ENCODE results near the gene MAGI3.

The MAGI3 gene

GRCh38 chr1:113388621-113389358 is 1.5 kb upstream of the MAGI3 start:
- no peaks in the 10 kb centered on the region for H3K9me3 ChIP-seq (ENCODE audit: control insufficient read depth, insufficient read depth, low read length)
- H3K4me1 ChIP-seq (ENCODE audit: control insufficient read depth, insufficient read depth, low read length) = peaks cover 7% of the 10 kb centered on the region
- H3K27me3 ChIP-seq (ENCODE audit: control insufficient read depth, insufficient read depth, low read length) = peaks cover 13% of the 10 kb centered on the region
- H3K9ac ChIP-seq (ENCODE audit: low read depth, low read length) = no peak overlapping the region
- H3K4me3 ChIP-seq (ENCODE audit: low read depth, low read length) = peak overlapping the region; percentile 82
- H3K36me3 ChIP-seq (ENCODE audit: control insufficient read depth, insufficient read depth, low read length) = no peaks in the 10 kb centered on the region

DNA sequence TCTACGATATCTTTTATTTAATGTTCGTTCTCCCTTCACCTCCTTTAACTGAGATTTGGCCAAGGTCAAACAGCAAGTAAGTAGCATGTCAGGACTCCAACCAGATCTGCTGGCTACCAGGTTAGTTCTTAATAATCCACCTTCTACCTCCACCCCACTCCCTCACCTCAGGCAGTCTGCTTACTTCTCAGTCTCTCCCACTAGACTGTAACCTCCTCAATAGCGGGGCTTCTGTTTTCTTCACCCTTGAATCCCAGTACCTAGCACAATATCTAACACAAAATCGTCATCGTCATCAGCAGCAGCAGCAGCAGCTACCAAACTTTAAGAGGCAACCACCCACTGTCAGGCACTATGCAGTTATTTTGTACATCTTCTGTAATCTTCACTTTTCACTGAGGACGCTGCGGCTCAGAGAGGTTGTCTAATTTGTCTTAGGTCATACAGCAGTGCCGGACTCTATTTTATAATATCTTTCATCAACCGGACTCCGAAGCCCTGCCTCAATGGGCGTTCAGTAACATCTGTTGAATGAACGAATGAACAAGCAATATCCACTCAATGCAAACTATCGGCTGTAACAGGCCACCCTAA is 859 bp upstream of the MAGI3 start:
- H3K4me1 ChIP-seq (ENCODE audit: control insufficient read depth, insufficient read depth, low read length) = peaks cover 7% of the 10 kb centered on the region
- peak overlapping the region; percentile 19 for H3K9ac ChIP-seq (ENCODE audit: low read depth, low read length)
- H3K9me3 ChIP-seq (ENCODE audit: control insufficient read depth, insufficient read depth, low read length) = no peaks in the 10 kb centered on the region
- no peaks in the 10 kb centered on the region for H3K36me3 ChIP-seq (ENCODE audit: control insufficient read depth, insufficient read depth, low read length)
- peaks cover 13% of the 10 kb centered on the region for H3K27me3 ChIP-seq (ENCODE audit: control insufficient read depth, insufficient read depth, low read length)
- H3K4me3 ChIP-seq (ENCODE audit: low read depth, low read length) = peak overlapping the region; percentile 82

GRCh38 chr1:113390871-113391648 is 745 bp downstream of the MAGI3 start:
- peak overlapping the region; percentile 51 for H3K9ac ChIP-seq (ENCODE audit: low read depth, low read length)
- H3K36me3 ChIP-seq (ENCODE audit: control insufficient read depth, insufficient read depth, low read length) = no peaks in the 10 kb centered on the region

DNA sequence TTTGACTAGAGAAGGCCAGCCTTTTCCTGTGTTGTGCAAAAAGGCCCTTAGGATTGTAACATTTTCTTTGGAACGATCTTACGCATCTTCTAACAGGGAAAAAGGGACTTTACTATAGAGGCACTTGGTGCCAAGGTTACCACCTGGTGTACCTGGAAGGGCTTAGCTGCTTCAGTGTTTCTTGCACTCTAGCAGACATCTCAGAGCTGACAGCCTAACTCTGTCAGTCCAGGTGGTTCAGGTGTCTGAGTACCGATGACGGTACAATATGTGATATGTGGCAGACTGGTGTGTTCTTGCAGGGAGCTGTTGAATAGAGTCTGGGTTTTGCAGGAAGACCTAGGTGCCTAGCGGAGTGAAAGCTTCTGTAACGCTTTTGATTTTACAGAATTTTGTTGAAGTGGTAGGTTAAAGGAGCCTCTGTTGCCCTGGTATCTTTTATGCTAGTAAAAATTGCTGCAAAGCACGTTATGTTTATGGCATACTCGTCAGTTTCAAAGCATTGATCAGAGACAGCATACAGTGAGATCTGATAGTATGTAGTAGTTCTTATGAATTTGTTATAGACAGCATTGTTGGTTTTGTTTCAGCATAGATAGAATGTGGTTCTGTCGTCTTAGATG is 1.4 kb downstream of the MAGI3 start:
- no peaks in the 10 kb centered on the region for H3K36me3 ChIP-seq (ENCODE audit: control insufficient read depth, insufficient read depth, low read length)
- no peaks in the 10 kb centered on the region for H3K9me3 ChIP-seq (ENCODE audit: control insufficient read depth, insufficient read depth, low read length)
- no peak overlapping the region for H3K9ac ChIP-seq (ENCODE audit: low read depth, low read length)
- peaks cover 7% of the 10 kb centered on the region for H3K4me1 ChIP-seq (ENCODE audit: control insufficient read depth, insufficient read depth, low read length)
- peak overlapping the region; percentile 67 for H3K4me3 ChIP-seq (ENCODE audit: low read depth, low read length)
- H3K27me3 ChIP-seq (ENCODE audit: control insufficient read depth, insufficient read depth, low read length) = peaks cover 13% of the 10 kb centered on the region

More at GRCh38 chr1:113390871-113391648, 745 bp downstream of the MAGI3 start:
- no peaks in the 10 kb centered on the region for H3K9me3 ChIP-seq (ENCODE audit: control insufficient read depth, insufficient read depth, low read length)
- H3K27me3 ChIP-seq (ENCODE audit: control insufficient read depth, insufficient read depth, low read length) = peaks cover 13% of the 10 kb centered on the region
- peaks cover 7% of the 10 kb centered on the region for H3K4me1 ChIP-seq (ENCODE audit: control insufficient read depth, insufficient read depth, low read length)
- H3K4me3 ChIP-seq (ENCODE audit: low read depth, low read length) = peak overlapping the region; percentile 67

- Histone ChIP-seq H3K27me3 (ENCODE audit: control insufficient read depth, insufficient read depth, low read length) (peaks cover 13% of the 10 kb centered on the region), H3K9me3 (ENCODE audit: control insufficient read depth, insufficient read depth, low read length) (no peaks in the 10 kb centered on the region), H3K36me3 (ENCODE audit: control insufficient read depth, insufficient read depth, low read length) (no peaks in the 10 kb centered on the region), H3K4me1 (ENCODE audit: control insufficient read depth, insufficient read depth, low read length) (peaks cover 7% of the 10 kb centered on the region), H3K9ac (ENCODE audit: low read depth, low read length) (no peak overlapping the region), H3K4me3 (ENCODE audit: low read depth, low read length) (no peak overlapping the region)
Measured at GRCh38 chr1:113392541-113393128, 2.3 kb downstream of the MAGI3 start.

DNA sequence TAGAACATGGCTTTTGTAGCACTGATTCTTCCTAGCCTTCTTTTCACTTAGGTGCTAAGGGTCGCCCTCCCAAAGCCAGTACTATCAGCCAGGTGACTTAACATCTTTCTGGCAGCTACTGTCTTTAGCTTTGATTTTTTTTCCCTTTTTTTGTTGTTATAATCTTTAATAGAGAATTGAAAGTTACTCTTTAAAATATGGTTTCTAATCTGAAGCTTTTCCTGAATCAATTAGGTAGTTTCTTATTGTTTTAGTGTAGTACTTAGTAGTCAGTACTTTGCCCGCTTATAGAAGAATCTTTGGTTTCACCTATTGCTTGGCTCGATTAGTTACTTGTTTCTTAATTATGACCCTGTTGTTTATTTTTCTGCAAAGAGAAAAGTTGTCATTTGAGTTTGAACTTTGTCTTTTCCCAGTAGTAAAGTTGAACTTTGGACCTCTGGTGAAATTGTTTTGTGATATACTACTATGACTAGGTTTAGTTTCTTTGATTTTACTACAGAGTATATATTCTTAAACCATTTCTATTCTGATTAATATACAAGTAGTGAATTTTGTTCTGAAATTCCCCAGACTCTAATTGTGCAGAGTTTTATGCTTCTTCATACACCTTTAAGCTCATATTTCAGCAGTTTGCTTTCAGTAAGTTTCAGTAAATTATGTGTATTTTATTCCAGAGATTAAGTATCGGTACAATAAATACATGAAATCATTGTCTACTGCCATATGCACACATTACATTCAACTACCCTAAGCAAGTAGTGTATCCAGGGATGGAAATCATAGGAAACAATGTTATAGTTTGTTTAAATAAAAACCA is 3.9 kb downstream of the MAGI3 start:
- Histone ChIP-seq H3K4me3 (ENCODE audit: low read depth, low read length) (no peak overlapping the region), H3K9me3 (ENCODE audit: control insufficient read depth, insufficient read depth, low read length) (no peaks in the 10 kb centered on the region), H3K27me3 (ENCODE audit: control insufficient read depth, insufficient read depth, low read length) (peaks cover 13% of the 10 kb centered on the region), H3K4me1 (ENCODE audit: control insufficient read depth, insufficient read depth, low read length) (peaks cover 2% of the 10 kb centered on the region), H3K36me3 (ENCODE audit: control insufficient read depth, insufficient read depth, low read length) (no peaks in the 10 kb centered on the region), H3K9ac (ENCODE audit: low read depth, low read length) (no peak overlapping the region)

GRCh38 chr1:113394863-113395259 is 4.5 kb downstream of the MAGI3 start:
- H3K36me3 ChIP-seq (ENCODE audit: control insufficient read depth, insufficient read depth, low read length) = no peaks in the 10 kb centered on the region
- no peaks in the 10 kb centered on the region for H3K4me1 ChIP-seq (ENCODE audit: control insufficient read depth, insufficient read depth, low read length)
- H3K27me3 ChIP-seq (ENCODE audit: control insufficient read depth, insufficient read depth, low read length) = peaks cover 13% of the 10 kb centered on the region
- H3K9me3 ChIP-seq (ENCODE audit: control insufficient read depth, insufficient read depth, low read length) = no peaks in the 10 kb centered on the region
- H3K9ac ChIP-seq (ENCODE audit: low read depth, low read length) = no peak overlapping the region
- no peak overlapping the region for H3K4me3 ChIP-seq (ENCODE audit: low read depth, low read length)

GRCh38 chr1:113396102-113396501 is 5.8 kb downstream of the MAGI3 start:
- Histone ChIP-seq H3K36me3 (ENCODE audit: control insufficient read depth, insufficient read depth, low read length) (no peaks in the 10 kb centered on the region), H3K4me3 (ENCODE audit: low read depth, low read length) (no peak overlapping the region), H3K9me3 (ENCODE audit: control insufficient read depth, insufficient read depth, low read length) (no peaks in the 10 kb centered on the region), H3K27me3 (ENCODE audit: control insufficient read depth, insufficient read depth, low read length) (peaks cover 13% of the 10 kb centered on the region), H3K4me1 (ENCODE audit: control insufficient read depth, insufficient read depth, low read length) (no peaks in the 10 kb centered on the region), H3K9ac (ENCODE audit: low read depth, low read length) (no peak overlapping the region)

DNA sequence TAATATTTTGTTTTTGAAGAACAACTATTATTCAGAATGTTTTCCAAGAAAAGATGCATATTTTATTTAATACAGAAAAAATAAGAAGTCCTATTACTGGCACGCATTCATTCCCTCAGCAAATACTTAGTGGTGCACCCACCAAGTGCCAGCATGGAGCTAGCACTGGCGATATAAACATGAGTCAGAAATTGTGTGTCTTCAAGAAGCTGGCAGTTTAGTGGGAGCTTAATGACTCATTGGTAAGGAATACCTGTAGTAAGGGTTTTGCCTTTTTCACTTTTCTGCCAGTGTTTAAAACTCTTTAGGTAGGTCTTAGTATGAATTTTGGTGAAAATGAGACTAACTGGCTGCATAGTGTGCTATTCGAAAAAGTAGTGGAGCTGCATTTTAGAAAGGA is 6.3 kb downstream of the MAGI3 start:
- Histone ChIP-seq H3K4me3 (ENCODE audit: low read depth, low read length) (no peak overlapping the region), H3K4me1 (ENCODE audit: control insufficient read depth, insufficient read depth, low read length) (no peaks in the 10 kb centered on the region), H3K9me3 (ENCODE audit: control insufficient read depth, insufficient read depth, low read length) (no peaks in the 10 kb centered on the region), H3K36me3 (ENCODE audit: control insufficient read depth, insufficient read depth, low read length) (no peaks in the 10 kb centered on the region), H3K9ac (ENCODE audit: low read depth, low read length) (no peak overlapping the region), H3K27me3 (ENCODE audit: control insufficient read depth, insufficient read depth, low read length) (peaks cover 12% of the 10 kb centered on the region)

DNA sequence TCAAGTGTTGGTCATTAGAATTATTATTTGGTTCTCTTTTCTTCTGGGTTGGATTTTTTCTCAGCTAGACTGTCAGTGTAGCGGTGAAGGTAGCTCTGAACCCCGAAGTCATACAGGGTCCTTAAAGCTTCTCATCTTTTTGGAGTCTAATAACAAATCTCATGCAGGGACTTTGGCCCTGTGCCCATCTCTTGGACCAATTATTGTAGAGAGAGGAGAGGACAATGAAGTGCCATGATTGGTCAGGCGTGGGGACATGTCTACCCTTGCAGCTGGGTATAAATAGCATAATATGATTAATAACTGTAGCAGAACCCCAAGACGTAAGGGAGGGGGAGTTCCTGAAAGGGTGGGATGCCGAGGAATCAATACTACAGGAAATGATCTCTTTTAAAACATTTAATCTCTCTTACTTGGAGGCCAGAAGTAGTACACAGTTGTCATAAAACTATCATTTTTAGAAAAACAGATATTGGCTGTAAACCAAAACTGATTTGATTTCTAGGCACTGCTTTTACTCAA is 8.8 kb downstream of the MAGI3 start:
- no peaks in the 10 kb centered on the region for H3K36me3 ChIP-seq (ENCODE audit: control insufficient read depth, insufficient read depth, low read length)
- no peaks in the 10 kb centered on the region for H3K9me3 ChIP-seq (ENCODE audit: control insufficient read depth, insufficient read depth, low read length)
- H3K4me1 ChIP-seq (ENCODE audit: control insufficient read depth, insufficient read depth, low read length) = no peaks in the 10 kb centered on the region
- no peak overlapping the region for H3K9ac ChIP-seq (ENCODE audit: low read depth, low read length)
- H3K4me3 ChIP-seq (ENCODE audit: low read depth, low read length) = no peak overlapping the region
- H3K27me3 ChIP-seq (ENCODE audit: control insufficient read depth, insufficient read depth, low read length) = no peaks in the 10 kb centered on the region

All from iPS-15b (cell line).